A172 (cell line): Measurements from ENCODE around the gene SEC23A. TPM values are rescaled to one million over a fixed set of nuclear protein-coding genes. Genes with fewer than 3 reads are reported as not detected.

Experiments used
- DNase-seq: peaks from one replicate; pipeline ENCODE4 v3.0.0-alpha.2; 2015; ENCODE audit warnings: low spot score
- total RNA-seq: library from RNA; depleted of rRNA; stranded (reverse); fragments of >200 nt; shearing (Covaris generic); gene quantifications from 2 replicates; pipeline ENCODE4 v1.2.3, GENCODE V29; 2014; rRNA removed

The SEC23A gene
- total RNA-seq, 1 experiment from 2014 or later, result 127 TPM

- DNase-seq, result no peak
Observed at GRCh38 chr14:38991299-38991698, 111.7 kb downstream of the SEC23A start.

DNA sequence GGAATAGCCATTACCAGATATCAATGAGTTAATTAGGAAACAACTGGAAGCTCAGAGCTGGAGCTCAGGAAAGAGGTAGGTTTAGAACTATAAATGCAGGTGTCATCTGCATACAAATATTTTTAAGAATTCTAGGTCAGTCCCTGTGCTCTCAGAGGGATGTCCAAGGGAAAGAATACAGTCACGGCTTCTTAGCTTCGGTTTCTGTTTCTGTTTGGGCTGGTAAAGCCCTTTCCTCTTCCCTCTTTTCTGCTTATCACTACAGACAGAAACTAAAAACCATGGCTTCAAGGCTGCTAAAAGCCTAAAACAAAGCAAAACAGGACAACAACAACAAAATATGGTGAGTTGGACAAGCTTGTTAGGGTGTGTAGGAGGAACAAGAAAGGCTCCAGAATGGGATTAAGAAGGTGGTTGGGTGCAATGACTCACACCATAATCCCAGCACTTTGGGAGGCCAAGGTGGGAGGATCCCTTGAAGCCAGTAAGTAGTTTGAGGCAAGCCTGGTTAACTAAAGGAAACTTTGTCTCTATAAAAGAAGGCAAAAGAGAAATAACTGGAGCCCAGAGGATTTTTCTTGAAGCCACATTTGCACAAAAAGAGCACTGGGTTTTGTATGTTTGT lies 113.0 kb downstream of the SEC23A start:
- DNase-seq, result no peak

DNA sequence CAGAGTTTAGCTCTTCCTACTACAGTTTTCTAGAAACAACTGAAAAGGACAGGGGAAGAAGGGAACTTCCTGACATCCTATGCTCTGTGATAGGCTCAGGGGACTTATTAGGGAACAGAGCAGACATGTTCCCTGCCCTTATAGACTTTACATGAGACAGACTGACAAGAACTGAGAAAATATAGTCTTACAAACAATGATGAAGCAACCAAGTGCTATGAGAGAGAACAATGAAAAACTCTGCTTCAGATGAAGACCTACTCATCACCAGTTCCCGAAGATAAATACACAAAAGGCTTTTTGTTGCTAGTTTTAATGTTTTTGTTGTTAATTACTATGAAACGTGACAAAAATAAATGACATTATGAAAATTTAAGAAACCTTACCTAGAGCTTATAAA lies 115.3 kb downstream of the SEC23A start:
- DNase-seq, result no peak

DNA sequence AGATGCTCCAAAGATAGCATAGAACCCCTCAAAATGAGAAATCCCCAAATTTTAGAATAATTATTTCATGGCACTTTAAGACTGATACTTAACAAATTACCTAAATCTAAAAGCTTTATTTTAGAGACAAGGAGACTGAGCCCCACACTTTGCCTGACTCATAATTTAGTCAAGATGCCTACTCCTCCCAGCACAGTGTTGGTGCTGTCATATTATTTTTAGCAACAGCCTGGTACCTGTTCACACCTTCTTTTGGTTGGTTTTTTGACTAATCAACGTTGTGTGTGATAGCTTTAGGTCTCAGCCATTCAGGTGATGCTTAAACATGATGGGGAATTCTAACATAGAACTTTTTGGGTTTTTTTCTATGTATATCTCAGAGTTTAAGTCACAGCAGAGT lies 120.2 kb downstream of the SEC23A start:
- no peak for DNase-seq

- DNase-seq, result no peak
Observed at GRCh38 chr14:38982278-38982677, 120.8 kb downstream of the SEC23A start.

Other genes starting within 250 kb of the SEC23A start
- gene GEMIN2, start 11.1 kb upstream of the SEC23A start, total RNA-seq, result 21.0 and 24.2 TPM in 2 replicates
- gene TRAPPC6B, start 67.1 kb upstream of the SEC23A start, total RNA-seq, result 14.6 and 20.8 TPM in 2 replicates
- 17.8 and 26.2 TPM in 2 replicates for gene PNN, start 72.0 kb upstream of the SEC23A start, total RNA-seq
- gene MIA2, start 130.7 kb upstream of the SEC23A start, total RNA-seq, result 6.8 and 10.9 TPM in 2 replicates